H9 (cell line): ENCODE data around the gene RNF128. TPM values are rescaled to one million over a fixed set of nuclear protein-coding genes. Genes with fewer than 3 reads are reported as not detected.

Experiments
- DNase-seq: peaks from one replicate; pipeline ENCODE4 v3.0.0-alpha.2; 2017
- H2AFZ ChIP-seq: one replicate; pipeline ENCODE4 v1.6.1; 2013; ENCODE audit warnings: mild to moderate bottlenecking, low read length, control low read depth, moderate library complexity
- H2AK5ac ChIP-seq: 2 replicates; pipeline ENCODE4 v1.6.1; 2013; ENCODE audit warnings: low read length, control low read depth, mixed read lengths; ENCODE audit not compliant: insufficient read length
- H2BK120ac ChIP-seq: one replicate; pipeline ENCODE4 v1.6.1; 2013; ENCODE audit warnings: low read depth, mild to moderate bottlenecking, low read length, control low read depth, inconsistent platforms; ENCODE audit not compliant: poor library complexity, severe bottlenecking
- H2BK12ac ChIP-seq: 2 replicates; pipeline ENCODE4 v1.6.1; 2013; ENCODE audit warnings: low read length, control low read depth, mixed read lengths, low read depth; ENCODE audit not compliant: insufficient read length
- H2BK15ac ChIP-seq: 2 replicates; pipeline ENCODE4 v1.6.1; 2013; ENCODE audit warnings: low read depth, low read length, control low read depth
- H2BK20ac ChIP-seq: one replicate; pipeline ENCODE4 v1.6.1; 2013; ENCODE audit warnings: low read depth, mild to moderate bottlenecking, low read length, control low read depth, inconsistent platforms; ENCODE audit not compliant: poor library complexity, severe bottlenecking
- H2BK5ac ChIP-seq: 2 replicates; pipeline ENCODE4 v1.6.1; 2013; ENCODE audit warnings: low read length, control low read depth, mixed read lengths; ENCODE audit not compliant: insufficient read length
- H3K14ac ChIP-seq: 2 replicates; pipeline ENCODE4 v1.6.1; 2013; ENCODE audit warnings: low read length, control low read depth; ENCODE audit not compliant: insufficient read depth
- H3K18ac ChIP-seq: 2 replicates; pipeline ENCODE4 v1.6.1; 2013; ENCODE audit warnings: low read depth, mild to moderate bottlenecking, mixed read lengths, low read length, control low read depth; ENCODE audit not compliant: insufficient read length
- H3K23ac ChIP-seq: 2 replicates; pipeline ENCODE4 v1.6.1; 2013; ENCODE audit warnings: low read length, control low read depth, mixed read lengths, low read depth; ENCODE audit not compliant: insufficient read length
- H3K23me2 ChIP-seq: 2 replicates; pipeline ENCODE4 v1.6.1; 2013; ENCODE audit warnings: low read depth, mild to moderate bottlenecking, mixed read lengths, low read length, control low read depth; ENCODE audit not compliant: insufficient read length, poor library complexity, severe bottlenecking
- H3K27ac ChIP-seq: 2 replicates; pipeline ENCODE4 v1.5.1; 2013; ENCODE audit warnings: low read length, control low read depth, mixed read lengths, low read depth; ENCODE audit not compliant: insufficient read length
- H3K27me3 ChIP-seq: 2 replicates; pipeline ENCODE4 v1.6.1; 2013; ENCODE audit warnings: low read length, control low read depth, inconsistent platforms; ENCODE audit not compliant: insufficient read depth
- H3K4ac ChIP-seq: 2 replicates; pipeline ENCODE4 v1.6.1; 2013; ENCODE audit warnings: low read depth, mild to moderate bottlenecking, control low read depth, inconsistent platforms, low read length, moderate library complexity
- H3K4me1 ChIP-seq: 2 replicates; pipeline ENCODE4 v1.6.1; 2013; ENCODE audit warnings: low read length, control low read depth, inconsistent platforms; ENCODE audit not compliant: insufficient read depth
- H3K4me2 ChIP-seq: 2 replicates; pipeline ENCODE4 v1.6.1; 2013; ENCODE audit warnings: low read length, control low read depth, mixed read lengths; ENCODE audit not compliant: insufficient read length, insufficient read depth
- H3K56ac ChIP-seq: 2 replicates; pipeline ENCODE4 v1.6.1; 2013; ENCODE audit warnings: low read depth, mild to moderate bottlenecking, mixed read lengths, low read length, control low read depth; ENCODE audit not compliant: insufficient read length
- H3K79me1 ChIP-seq: 2 replicates; pipeline ENCODE4 v1.6.1; 2013; ENCODE audit warnings: low read depth, mild to moderate bottlenecking, moderate library complexity, low read length, control low read depth, inconsistent platforms; ENCODE audit not compliant: insufficient read depth, poor library complexity, severe bottlenecking
- H3K79me2 ChIP-seq: 2 replicates; pipeline ENCODE4 v1.6.1; 2013; ENCODE audit warnings: low read length, control low read depth, inconsistent platforms; ENCODE audit not compliant: insufficient read depth
- H3K9ac ChIP-seq: 2 replicates; pipeline ENCODE4 v1.6.1; 2013; ENCODE audit warnings: low read length, control low read depth, mixed read lengths; ENCODE audit not compliant: insufficient read length; ENCODE audit errors: extremely low read depth
- H3K9me3 ChIP-seq: one replicate; pipeline ENCODE4 v1.6.1; 2013; ENCODE audit warnings: low read depth, low read length, inconsistent platforms; ENCODE audit not compliant: control insufficient read depth
- H3T11ph ChIP-seq: one replicate; pipeline ENCODE4 v1.6.1; 2013; ENCODE audit warnings: mild to moderate bottlenecking, low read length, control low read depth, inconsistent platforms
- H4K20me1 ChIP-seq: one replicate; pipeline ENCODE4 v1.6.1; 2013; ENCODE audit not compliant: control insufficient read depth, insufficient read length, insufficient read depth
- H4K5ac ChIP-seq: 2 replicates; pipeline ENCODE4 v1.6.1; 2013; ENCODE audit warnings: low read depth, mild to moderate bottlenecking, mixed read lengths, low read length, control low read depth; ENCODE audit not compliant: insufficient read length
- H4K8ac ChIP-seq: replicated peaks from 2 replicates; pipeline ENCODE4 v1.6.1; 2013; ENCODE audit warnings: low read length, control low read depth, mixed read lengths, low read depth; ENCODE audit not compliant: insufficient read length
- H4K91ac ChIP-seq: 2 replicates; pipeline ENCODE4 v1.6.1; 2013; ENCODE audit warnings: low read depth, mild to moderate bottlenecking, moderate library complexity, mixed read lengths, low read length, control low read depth; ENCODE audit not compliant: insufficient read length
- H3K27ac Mint-ChIP-seq, 3 experiments: 2 replicates in 2 of 3; 3 replicates in 1 of 3; pipeline ENCODE4 v1.8.0; 2020 to 2021; ENCODE audit warnings: mixed read lengths in 3 of 3, mild to moderate bottlenecking in 1 of 3, moderate library complexity in 1 of 3
- H3K27me3 Mint-ChIP-seq: 2 replicates; pipeline ENCODE4 v1.8.0; 2021; ENCODE audit warnings: low read depth, mild to moderate bottlenecking, moderate library complexity, mixed read lengths
- H3K36me3 Mint-ChIP-seq, 3 experiments: 2 replicates in 2 of 3; 3 replicates in 1 of 3; pipeline ENCODE4 v1.8.0; 2020 to 2021; ENCODE audit warnings: low read depth in 3 of 3, mixed read lengths in 3 of 3; ENCODE audit not compliant: insufficient read depth in 1 of 3
- H3K4me1 Mint-ChIP-seq, 2 experiments: 2 replicates each; pipeline ENCODE4 v1.8.0; 2020; ENCODE audit warnings: mixed read lengths in 2 of 2
- H3K4me3 Mint-ChIP-seq, 2 experiments: 2 replicates in 1 of 2; 3 replicates in 1 of 2; pipeline ENCODE4 v1.8.0; 2020 to 2021; ENCODE audit warnings: mild to moderate bottlenecking in 2 of 2, mixed read lengths in 2 of 2, moderate library complexity in 1 of 2
- H3K9me3 Mint-ChIP-seq, 2 experiments: 2 replicates in 1 of 2; 3 replicates in 1 of 2; pipeline ENCODE4 v1.8.0; 2020; ENCODE audit warnings: mild to moderate bottlenecking in 2 of 2, mixed read lengths in 2 of 2, moderate library complexity in 1 of 2
- CTCF ChIP-seq: fragments of 200-600 bp; sonication (generic); conservative IDR thresholded peaks from 3 replicates; pipeline ENCODE4 v1.8.0; 2021; ENCODE audit warnings: antibody characterized with exemption, mild to moderate bottlenecking
- total RNA-seq: library from RNA; stranded (reverse); gene quantifications from 2 replicates; pipeline ENCODE4 v1.2.1, GENCODE V29; 2021

Gene RNF128
- total RNA-seq, 1 experiment from 2014 or later: 0.13 TPM

- no peak overlapping the region for H3K27ac ChIP-seq
- H3K23ac ChIP-seq: no peak overlapping the region
- H2BK5ac ChIP-seq: no peak overlapping the region
- Mint-ChIP-seq H3K27ac (no peak overlapping the region), H3K9me3 (peaks cover 0 to 41% of the 10 kb centered on the region in 2 experiments; a peak in 2 of 5 replicates), H3K27me3 (no peaks in the 10 kb centered on the region), H3K4me1 (no peaks in the 10 kb centered on the region), H3K4me3 (no peak overlapping the region), H3K36me3 (no peaks in the 10 kb centered on the region; a peak in 1 of 7 replicates)
- no peak overlapping the region for H3K4ac ChIP-seq
- no peak overlapping the region for H3K18ac ChIP-seq
- no peaks in the 10 kb centered on the region for H3K79me1 ChIP-seq
- no peaks in the 10 kb centered on the region for H3K23me2 ChIP-seq
- H4K91ac ChIP-seq: no peak overlapping the region
- no peak overlapping the region for H3K56ac ChIP-seq
- no peak overlapping the region for H2AK5ac ChIP-seq
- no peak overlapping the region for H2BK15ac ChIP-seq
- no peak overlapping the region for H2BK20ac ChIP-seq
- H3K4me1 ChIP-seq: no peaks in the 10 kb centered on the region
- no peaks in the 10 kb centered on the region for H3K9me3 ChIP-seq
- H3T11ph ChIP-seq: no peak overlapping the region
- no peaks in the 10 kb centered on the region for H4K20me1 ChIP-seq
- H2AFZ ChIP-seq: no peak overlapping the region
- no peaks in the 10 kb centered on the region for H3K27me3 ChIP-seq
- no peak overlapping the region for H4K5ac ChIP-seq
- H4K8ac ChIP-seq: no peak overlapping the region
- DNase-seq: no peak
- no peaks in the 10 kb centered on the region for H3K79me2 ChIP-seq
- no peak overlapping the region for H3K9ac ChIP-seq
- H3K4me2 ChIP-seq: no peak overlapping the region
- no peak overlapping the region for H2BK120ac ChIP-seq
- no peak overlapping the region for H2BK12ac ChIP-seq
- no peak overlapping the region for H3K14ac ChIP-seq
- TF ChIP-seq CTCF: no peak
These were observed 15.7 kb upstream of the RNF128 start for GRCh38 chrX:106710771-106711170.
